Upper lobe of left lung (tissue), 4 donors: ENCODE results near the gene S100A2.

Source experiments
- CTCF ChIP-seq, 6 experiments: fragments of 450-650 bp in 4 of 6; fragments of 200-600 bp in 2 of 6; sonication (generic) in 2 of 6; IDR thresholded peaks; one replicate each; pipeline ENCODE4 v1.5.1; 2016 to 2019; ENCODE audit warnings: antibody characterized with exemption in 6 of 6
- EP300 ChIP-seq, 4 donors: sonication (generic); formaldehyde crosslinking; IDR thresholded peaks; one replicate each; pipeline ENCODE4 v1.5.1; 2017; ENCODE audit warnings: antibody characterized with exemption in 4 of 4, control low read depth in 2 of 4
- POLR2A ChIP-seq, 4 donors: fragments of 450-650 bp; IDR thresholded peaks; one replicate each; pipeline ENCODE4 v1.5.1; 2016 to 2017; ENCODE audit warnings: antibody characterized with exemption in 4 of 4, mild to moderate bottlenecking in 2 of 4
- POLR2AphosphoS5 ChIP-seq, 2 donors: sonication (generic); formaldehyde crosslinking; IDR thresholded peaks; one replicate each; pipeline ENCODE4 v1.5.1; 2017; ENCODE audit warnings: antibody characterized with exemption in 2 of 2

- no peak for TF ChIP-seq POLR2A (IDR thresholded peaks at IDR 0.05)
- TF ChIP-seq CTCF (IDR thresholded peaks at IDR 0.05), result no peak
- no peak for TF ChIP-seq POLR2AphosphoS5 (IDR thresholded peaks at IDR 0.05)
- TF ChIP-seq EP300 (IDR thresholded peaks at IDR 0.05), result no peak
Measured at GRCh38 chr1:153538315-153538821, 27.3 kb downstream of the S100A2 start.
